K562 (cell line): ENCODE data around the gene PSMC3IP. TPM values are rescaled to one million over a fixed set of nuclear protein-coding genes. Genes with fewer than 3 reads are reported as not detected.
A peak's percentile ranks its signal among the peaks of the same experiment; 100 is the strongest.

Source experiments
- BDP1 ChIP-seq: IDR thresholded peaks from 3 replicates; pipeline ENCODE4 v1.6.1; 2011; ENCODE audit not compliant: insufficient read length, insufficient read depth
- BRCA1 ChIP-seq, 2 experiments: fragments of 450-650 bp in 1 of 2; sonication (generic) in 1 of 2; formaldehyde crosslinking in 1 of 2; IDR thresholded peaks; 2 replicates each; pipeline versions ENCODE4 v1.5.0 to v1.6.1; 2017 to 2020; ENCODE audit warnings: mild to moderate bottlenecking in 1 of 2, missing genetic modification reagents in 1 of 2
- CEBPB ChIP-seq: fragments of 450-650 bp; IDR thresholded peaks from 2 replicates; pipeline ENCODE4 v1.6.1; 2016; ENCODE audit warnings: missing genetic modification characterization, missing compliant biosample characterization
- CHCHD3 ChIP-seq: fragments of 250-450 bp; sonication (Bioruptor Pico); IDR thresholded peaks from 2 replicates; pipeline ENCODE4 v2.1.2; 2022; ENCODE audit warnings: mild to moderate bottlenecking
- E2F3 ChIP-seq: fragments of 250-450 bp; sonication (Bioruptor Pico); IDR thresholded peaks from 2 replicates; pipeline ENCODE4 v1.4.0; 2020; ENCODE audit warnings: mild to moderate bottlenecking
- EP400 ChIP-seq: fragments of 450-650 bp; IDR thresholded peaks from 2 replicates; pipeline ENCODE4 v1.6.1; 2017; ENCODE audit warnings: antibody characterized with exemption, mild to moderate bottlenecking, moderate library complexity
- ETV5 ChIP-seq: sonication (generic); formaldehyde crosslinking; IDR thresholded peaks from 2 replicates; pipeline ENCODE4 v1.4.0; 2020; ENCODE audit warnings: low read depth, mild to moderate bottlenecking, missing genetic modification reagents
- JUND ChIP-seq, 2 experiments: IDR thresholded peaks; 2 replicates in 1 of 2; 3 replicates in 1 of 2; pipeline ENCODE4 v1.6.1; 2011; ENCODE audit warnings: borderline replicate concordance in 2 of 2, low read depth in 2 of 2, low read length in 2 of 2, improper control_type of control experiment in 1 of 2, missing biosample characterization in 1 of 2, missing genetic modification characterization in 1 of 2, missing genetic modification reagents in 1 of 2
- MYNN ChIP-seq, 2 experiments: sonication (generic); formaldehyde crosslinking in 1 of 2; IDR thresholded peaks; 2 replicates each; pipeline versions ENCODE4 v1.5.0 to v1.6.1; 2016 to 2020; ENCODE audit warnings: antibody characterized with exemption in 1 of 2, missing genetic modification reagents in 1 of 2
- NFXL1 ChIP-seq: fragments of 450-650 bp; formaldehyde crosslinking; IDR thresholded peaks from 2 replicates; pipeline ENCODE4 v1.4.0; 2021; ENCODE audit warnings: mild to moderate bottlenecking
- NR2F6 ChIP-seq: fragments of 450-650 bp; formaldehyde crosslinking; IDR thresholded peaks from 2 replicates; pipeline ENCODE4 v1.4.0; 2020; ENCODE audit warnings: mild to moderate bottlenecking
- PHTF2 ChIP-seq: fragments of 250-450 bp; sonication (Bioruptor Pico); IDR thresholded peaks from 2 replicates; pipeline ENCODE4 v1.5.0; 2021; ENCODE audit warnings: mild to moderate bottlenecking
- POLR2B ChIP-seq: fragments of 450-650 bp; IDR thresholded peaks from 2 replicates; pipeline ENCODE4 v1.6.1; 2018; ENCODE audit warnings: low read depth; ENCODE audit not compliant: partially characterized antibody
- PPARD ChIP-seq: fragments of 250-450 bp; sonication (Bioruptor Pico); IDR thresholded peaks from 2 replicates; pipeline ENCODE4 v1.8.0; 2022; ENCODE audit warnings: inconsistent platforms, mild to moderate bottlenecking, moderate library complexity
- PRPF4 ChIP-seq: fragments of 200-400 bp; formaldehyde crosslinking; IDR thresholded peaks from one replicate; pipeline ENCODE4 v1.6.1; 2017; ENCODE audit warnings: low read length, low read depth, mild to moderate bottlenecking; ENCODE audit not compliant: insufficient read depth, poor library complexity, severe bottlenecking
- RCOR1 ChIP-seq, 2 experiments: IDR thresholded peaks; 2 replicates each; pipeline ENCODE4 v1.6.1; 2012; ENCODE audit warnings: low read depth in 2 of 2, low read length in 2 of 2, borderline replicate concordance in 1 of 2, improper control_type of control experiment in 1 of 2
- SLC30A9 ChIP-seq: fragments of 250-450 bp; sonication (Bioruptor Pico); IDR thresholded peaks from 2 replicates; pipeline ENCODE4 v1.8.0; 2022; ENCODE audit warnings: mild to moderate bottlenecking, moderate library complexity
- SMAD1 ChIP-seq: fragments of 150-350 bp; IDR thresholded peaks from 2 replicates; pipeline ENCODE4 v1.6.1; 2014; ENCODE audit warnings: low read length, low read depth; ENCODE audit not compliant: partially characterized antibody
- SUPT5H ChIP-seq: fragments of 450-650 bp; IDR thresholded peaks from 2 replicates; pipeline ENCODE4 v1.6.1; 2016
- THAP12 ChIP-seq: fragments of 250-450 bp; sonication (Bioruptor Pico); IDR thresholded peaks from 2 replicates; pipeline ENCODE4 v1.9.0; 2021; ENCODE audit warnings: mild to moderate bottlenecking, inconsistent platforms
- XRCC4 ChIP-seq: IDR thresholded peaks from one replicate; pipeline ENCODE4 v1.6.1; 2011; ENCODE audit not compliant: insufficient read depth, insufficient read length; ENCODE audit errors: extremely low read depth
- ZBTB17 ChIP-seq: fragments of 450-650 bp; formaldehyde crosslinking; IDR thresholded peaks from 2 replicates; pipeline ENCODE4 v1.4.0; 2020; ENCODE audit warnings: mild to moderate bottlenecking
- ZNF217 ChIP-seq: sonication (generic); formaldehyde crosslinking; IDR thresholded peaks from 2 replicates; pipeline ENCODE4 v1.8.0; 2022; ENCODE audit warnings: mild to moderate bottlenecking, missing genetic modification reagents
- ZNF232 ChIP-seq: sonication (generic); formaldehyde crosslinking; IDR thresholded peaks from 2 replicates; pipeline ENCODE4 v1.8.0; 2022; ENCODE audit warnings: mild to moderate bottlenecking, missing genetic modification reagents
- ZNF253 ChIP-seq: fragments of 250-450 bp; sonication (Bioruptor Pico); conservative IDR thresholded peaks from 2 replicates; pipeline ENCODE4 v1.6.1; 2021; ENCODE audit warnings: mild to moderate bottlenecking
- ZNF347 ChIP-seq: fragments of 450-650 bp; formaldehyde crosslinking; IDR thresholded peaks from 2 replicates; pipeline ENCODE4 v1.4.0; 2020; ENCODE audit warnings: low read depth, mild to moderate bottlenecking, moderate library complexity
- ZNF445 ChIP-seq: fragments of 250-450 bp; sonication (Bioruptor Pico); IDR thresholded peaks from 2 replicates; pipeline ENCODE4 v1.4.0; 2020; ENCODE audit warnings: low read depth, mild to moderate bottlenecking, moderate library complexity
- polyA plus RNA-seq, 8 experiments: library from polyadenylated mRNA; depleted of rRNA in 4 of 8; stranded (reverse) in 5 of 8; unstranded in 3 of 8; fragments of >200 nt; fragmentation: Nextera tagmentation in 2 of 8; fragmentation: Illumina TruSeq in 1 of 8; extraction: Ambion mirVana in 2 of 8; extraction: Trizol in 1 of 8; gene quantifications; 2 replicates each; pipeline versions ENCODE4 v1.2.1 to v1.2.3, GENCODE V29; 2011 to 2014; ENCODE audit warnings: inconsistent platforms in 1 of 8, missing spikeins in 1 of 8
- total RNA-seq, 7 experiments: library from RNA; depleted of rRNA in 6 of 7; stranded (reverse); fragments of >200 nt in 6 of 7; fragmentation: Illumina TruSeq in 2 of 7; extraction: Trizol in 2 of 7; gene quantifications; 2 replicates each; pipeline versions ENCODE4 v1.2.1 to v1.2.3, GENCODE V29; 2011 to 2021; ENCODE audit warnings: low replicate concordance in 1 of 7
- TF ChIP-seq, protein P1 (sequence below): sonication (generic); formaldehyde crosslinking; IDR thresholded peaks from 2 replicates; pipeline ENCODE4 v1.5.0; 2020; ENCODE audit warnings: missing genetic modification reagents

Gene PSMC3IP
- total and polyA plus RNA-seq, 9 of the 15 experiments (the other 6 are each of a cell fraction or from before 2014, with no cell fraction given): 13.8 to 65.6 (median 32.8) TPM

DNA sequence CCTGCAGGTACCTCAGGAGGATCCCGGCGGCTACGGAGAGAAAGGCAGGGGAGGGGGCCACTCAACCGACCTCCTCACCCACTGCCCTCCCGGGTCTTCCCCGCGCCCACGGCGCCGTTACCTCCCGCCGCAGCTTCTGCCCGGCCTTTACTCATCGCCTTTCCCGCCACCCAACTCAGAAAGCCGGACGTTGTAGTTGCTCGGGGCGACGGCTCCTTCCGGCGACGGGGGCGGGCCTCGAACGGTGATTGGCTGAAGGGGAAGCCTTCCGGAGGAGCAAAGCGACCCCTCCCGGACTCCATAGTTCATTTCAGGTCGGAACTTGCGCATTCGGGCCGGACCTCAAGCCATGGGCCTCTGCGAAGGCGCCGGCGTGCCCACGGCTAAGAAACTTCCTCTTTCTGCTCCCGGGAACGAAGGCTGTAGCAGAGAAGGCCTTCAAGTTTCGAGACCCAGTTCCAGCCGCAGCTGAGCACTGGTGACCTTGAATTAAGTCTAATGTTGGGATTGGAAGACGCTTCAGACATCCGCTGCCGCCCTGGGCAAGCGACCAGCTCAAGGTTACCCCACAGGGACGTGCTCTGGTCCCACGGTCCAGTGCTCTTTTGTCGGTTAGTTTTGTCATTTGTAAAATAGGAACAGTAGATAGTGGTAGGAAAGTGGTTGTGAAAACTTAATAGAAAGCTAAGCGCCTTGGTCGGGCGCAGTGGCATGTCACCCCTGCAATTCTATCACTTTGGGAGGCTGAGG, at the start of gene PSMC3IP (continued):
- TF ChIP-seq THAP12 (CRISPR knock-in tag) (no peak), SMAD1 (no peak), POLR2B (peak; percentile 86), ZNF445 (no peak), ZNF347 (CRISPR knock-in tag) (no peak), SUPT5H (peak; percentile 87), ZNF217 (no peak), RCOR1 (IDR thresholded peaks at IDR 0.05; ENCODE audit: borderline replicate concordance in 1 of 2, low read depth in 2 of 2, low read length in 2 of 2) (peak in 1 of 2 experiments; percentile 49; a peak in 1 of 4 replicates), CHCHD3 (CRISPR knock-in tag) (no peak), ZNF232 (no peak), XRCC4 (no peak), ZNF253 (CRISPR knock-in tag) (no peak), PHTF2 (CRISPR knock-in tag) (no peak), NFXL1 (CRISPR knock-in tag) (no peak), MYNN (IDR thresholded peaks at IDR 0.05) (peak; percentile 55; the same call in 1 of the 2 replicates), MYNN (CRISPR knock-in tag; IDR thresholded peaks at IDR 0.05) (no peak), JUND (IDR thresholded peaks at IDR 0.05; ENCODE audit: borderline replicate concordance, low read depth, low read length) (peak; percentile 69; the same call in 1 of the 2 replicates), JUND (tag; IDR thresholded peaks at IDR 0.05; ENCODE audit: borderline replicate concordance, low read depth, low read length) (peak; percentile 3; the same call in 1 of the 3 replicates), CEBPB (no peak), EP400 (peak; percentile 84), BRCA1 (IDR thresholded peaks at IDR 0.05) (no peak), BRCA1 (CRISPR knock-in tag; IDR thresholded peaks at IDR 0.05) (no peak), E2F3 (CRISPR knock-in tag) (peak; percentile 95), SLC30A9 (CRISPR knock-in tag) (no peak), PPARD (no peak), ZBTB17 (no peak), ETV5 (CRISPR knock-in tag) (peak; percentile 73), NR2F6 (CRISPR knock-in tag) (no peak), BDP1 (no peak), PRPF4 (no peak)
- TF ChIP-seq, protein P1, sequence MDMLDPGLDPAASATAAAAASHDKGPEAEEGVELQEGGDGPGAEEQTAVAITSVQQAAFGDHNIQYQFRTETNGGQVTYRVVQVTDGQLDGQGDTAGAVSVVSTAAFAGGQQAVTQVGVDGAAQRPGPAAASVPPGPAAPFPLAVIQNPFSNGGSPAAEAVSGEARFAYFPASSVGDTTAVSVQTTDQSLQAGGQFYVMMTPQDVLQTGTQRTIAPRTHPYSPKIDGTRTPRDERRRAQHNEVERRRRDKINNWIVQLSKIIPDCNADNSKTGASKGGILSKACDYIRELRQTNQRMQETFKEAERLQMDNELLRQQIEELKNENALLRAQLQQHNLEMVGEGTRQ: no peak
